Measurements from ENCODE around the gene FAM187B.

The FAM187B gene

DNA sequence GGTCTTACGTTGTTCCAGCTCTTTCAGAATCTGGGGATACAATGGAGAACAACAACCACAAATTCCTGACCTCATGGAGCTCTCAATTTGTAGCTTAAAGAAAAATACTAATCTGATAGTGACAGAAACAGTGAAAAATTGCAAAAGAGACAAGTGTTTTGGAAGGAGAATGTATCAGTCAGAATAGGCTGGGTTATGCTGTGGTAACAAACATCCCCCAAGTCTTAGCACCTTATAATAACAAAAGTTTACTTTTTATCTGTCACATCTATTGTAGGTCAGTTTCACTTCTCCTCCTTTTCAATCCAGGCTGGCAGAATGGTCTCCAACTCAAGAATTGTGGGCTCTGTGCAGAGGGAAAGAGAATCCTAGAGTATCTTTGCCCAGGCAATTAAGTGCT is 9.5 kb downstream of the FAM187B start:
- no peak overlapping the region for H3K4me3 ChIP-seq (ENCODE audit: low read depth, low read length)
- TF ChIP-seq CTCF (IDR thresholded peaks at IDR 0.05; ENCODE audit: low read depth, low read length): no peak

DNA sequence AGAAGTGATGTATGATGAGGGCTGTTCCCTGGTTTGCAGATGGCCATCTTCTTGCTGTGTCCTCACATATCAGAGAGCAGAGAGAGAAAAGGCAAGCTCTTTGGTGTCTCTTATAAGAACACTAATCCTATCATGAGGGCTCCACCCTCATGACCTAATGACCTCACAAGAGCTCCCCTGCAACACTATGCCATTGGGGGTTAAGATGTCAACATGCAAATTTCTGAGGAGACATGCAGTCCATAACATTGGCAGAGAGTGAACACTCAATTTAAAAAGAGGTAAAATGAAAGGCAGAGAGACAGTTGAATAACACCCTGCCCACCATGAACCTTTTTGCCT is 10.9 kb downstream of the FAM187B start:
- no peak for TF ChIP-seq CTCF (IDR thresholded peaks at IDR 0.05; ENCODE audit: low read depth, low read length)
- H3K4me3 ChIP-seq (ENCODE audit: low read depth, low read length): no peak overlapping the region

- H3K4me3 ChIP-seq (ENCODE audit: low read depth, low read length): no peak overlapping the region
- no peak for TF ChIP-seq CTCF (IDR thresholded peaks at IDR 0.05; ENCODE audit: low read depth, low read length)
Observed at GRCh38 chr19:35216833-35217648, 11.5 kb downstream of the FAM187B start.

- no peak for TF ChIP-seq CTCF (IDR thresholded peaks at IDR 0.05; ENCODE audit: low read depth, low read length)
- no peak overlapping the region for H3K4me3 ChIP-seq (ENCODE audit: low read depth, low read length)
Observed at GRCh38 chr19:35216016-35216832, 12.3 kb downstream of the FAM187B start.

- H3K4me3 ChIP-seq (ENCODE audit: low read depth, low read length): no peak overlapping the region
- TF ChIP-seq CTCF (IDR thresholded peaks at IDR 0.05; ENCODE audit: low read depth, low read length): no peak; the same call in 1 of the 2 replicates
Observed at GRCh38 chr19:35214766-35215422, 13.6 kb downstream of the FAM187B start.

GRCh38 chr19:35213663-35214632 is 14.6 kb downstream of the FAM187B start:
- TF ChIP-seq CTCF (IDR thresholded peaks at IDR 0.05; ENCODE audit: low read depth, low read length): no peak
- no peak overlapping the region for H3K4me3 ChIP-seq (ENCODE audit: low read depth, low read length)

Measured in WI38 (cell line).